GM21447 (cell line): ENCODE data around the gene WDR20.

ENCODE experiments used
- ATAC-seq: cut with Tn5 transposase; IDR thresholded peaks from one replicate; pipeline ENCODE4 v1.9.1; 2021; ENCODE audit not compliant: unreplicated experiment

The WDR20 gene

DNA sequence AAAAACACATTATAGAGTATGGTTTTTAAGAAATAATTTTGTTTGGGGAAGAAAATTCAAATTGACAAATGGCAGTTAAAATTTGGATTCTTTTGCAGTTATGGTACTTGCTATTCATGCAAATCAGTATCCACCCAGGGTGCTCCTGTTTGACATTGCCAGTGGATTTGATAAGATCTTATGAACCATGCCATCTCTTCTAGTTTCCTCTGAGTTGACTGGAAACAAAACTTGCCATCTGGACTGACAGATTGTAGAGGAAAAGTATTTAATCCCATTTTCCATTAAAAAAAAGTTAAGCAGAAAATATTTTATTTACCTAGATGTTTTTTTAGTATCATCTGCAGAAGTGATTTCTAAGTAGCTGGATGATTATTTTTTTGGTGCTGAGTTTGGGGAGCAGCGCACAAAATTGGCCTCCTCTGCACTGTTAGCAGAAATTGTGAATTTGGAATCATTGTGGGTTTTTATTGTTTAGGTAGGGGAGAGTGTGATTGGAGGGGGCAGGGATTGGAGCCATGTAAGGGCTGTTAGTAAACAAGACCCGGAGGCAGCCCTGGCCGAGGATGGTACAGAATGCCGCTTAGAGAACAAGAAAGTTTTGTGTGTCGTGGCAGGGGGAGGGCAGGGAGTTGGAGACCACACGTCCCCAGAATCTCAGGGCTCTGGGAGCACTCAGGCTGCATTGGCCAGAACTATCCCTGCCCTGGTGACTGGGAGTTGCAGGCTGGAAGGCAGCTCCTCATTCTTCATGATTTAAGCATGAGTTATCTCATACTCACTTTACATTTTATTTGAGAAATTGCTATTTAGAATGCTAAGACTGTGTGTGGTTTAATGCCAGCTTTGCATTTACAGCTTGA, 56.6 kb downstream of the WDR20 start:
- ATAC-seq = no peak

DNA sequence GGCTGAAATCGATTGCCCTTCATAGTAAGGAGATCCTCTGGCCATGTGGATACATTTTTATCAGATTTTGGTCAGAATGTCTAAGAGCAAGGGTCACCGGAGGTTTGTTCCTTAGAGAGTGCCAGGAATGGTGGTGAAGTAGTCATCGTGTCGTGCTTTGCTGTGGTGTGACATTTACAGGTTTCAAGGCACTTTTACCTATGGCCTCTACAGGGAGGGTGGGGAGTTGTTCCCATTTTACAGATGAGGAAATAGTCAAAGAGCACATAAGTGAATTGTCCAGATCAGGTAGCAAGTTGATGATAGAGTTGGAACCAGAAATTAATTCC, 57.2 kb downstream of the WDR20 start:
- ATAC-seq = no peak

DNA sequence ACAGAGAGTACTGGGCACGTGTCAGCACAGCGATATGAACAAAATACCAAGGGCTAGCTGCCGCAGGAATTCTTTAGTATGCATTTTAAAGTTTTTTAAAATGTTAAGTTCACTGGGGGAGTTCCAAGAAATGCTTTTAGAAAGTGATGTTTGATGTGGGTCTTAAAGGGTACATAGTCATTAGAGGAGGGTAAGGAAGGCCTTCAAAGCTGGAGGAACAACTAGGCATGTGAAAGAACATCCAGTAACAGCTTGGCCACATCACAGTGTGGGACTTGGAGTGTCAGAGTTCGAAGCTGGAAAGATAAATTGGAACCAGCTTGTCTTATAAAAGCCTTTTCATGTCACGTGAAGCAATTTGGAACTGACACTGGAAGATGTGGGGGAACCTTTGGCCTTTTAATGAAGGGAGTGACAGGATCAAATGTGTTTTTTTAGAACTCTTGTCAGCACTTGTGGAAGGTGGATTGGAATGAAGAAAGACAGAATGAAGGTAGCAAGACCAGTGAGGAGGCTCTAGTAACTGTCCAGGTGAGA, 57.7 kb downstream of the WDR20 start:
- ATAC-seq = no peak

DNA sequence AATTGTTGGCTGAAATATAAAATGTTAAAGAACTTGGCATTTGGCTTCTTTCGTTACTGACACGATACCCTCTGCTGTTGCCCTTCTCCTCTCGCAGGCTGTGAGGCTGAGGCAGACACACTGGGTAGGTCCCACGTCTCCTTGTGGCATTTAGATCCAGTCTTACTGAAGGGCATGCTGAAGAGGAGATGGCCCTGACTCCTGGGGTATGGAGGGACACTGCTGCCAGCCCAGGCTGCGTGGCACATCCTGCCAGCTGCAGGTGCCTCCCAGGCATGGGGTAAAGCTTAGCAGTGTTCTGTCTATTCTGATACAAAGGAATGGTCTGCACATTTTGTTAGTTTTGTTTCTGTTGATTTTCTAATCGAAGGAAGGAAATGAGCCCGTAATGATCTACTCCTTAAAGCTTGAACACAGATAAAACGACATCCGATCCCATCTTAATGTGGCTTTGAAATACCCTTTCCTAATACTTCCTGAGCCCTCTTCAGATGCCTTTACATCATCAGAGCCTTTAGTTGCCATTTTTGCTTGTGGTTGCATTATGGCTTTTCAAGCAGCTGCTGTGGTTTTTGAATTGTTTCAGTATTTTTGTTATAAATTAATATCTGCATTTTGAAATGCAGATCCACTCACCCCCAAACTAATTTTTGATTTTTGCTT, 61.1 kb downstream of the WDR20 start:
- ATAC-seq = no peak

DNA sequence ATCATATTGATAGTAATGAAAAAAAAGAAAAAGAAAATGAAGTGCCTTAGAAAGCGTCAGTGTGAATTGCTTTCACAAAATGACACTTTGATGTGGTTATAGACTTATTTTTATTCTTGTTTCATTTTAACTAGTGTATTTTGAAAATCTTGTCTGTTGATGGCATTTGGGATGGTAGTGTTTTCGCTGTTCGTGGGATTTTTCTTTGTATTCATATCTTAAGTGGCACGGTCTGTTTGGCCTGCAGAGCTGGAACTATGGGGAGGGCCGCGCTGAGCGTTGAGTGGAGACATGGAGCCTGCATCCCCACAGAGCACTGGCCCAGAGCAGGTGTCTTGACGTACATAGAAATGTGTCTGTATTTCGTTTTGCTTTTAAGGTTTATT, 61.6 kb downstream of the WDR20 start:
- ATAC-seq = no peak

DNA sequence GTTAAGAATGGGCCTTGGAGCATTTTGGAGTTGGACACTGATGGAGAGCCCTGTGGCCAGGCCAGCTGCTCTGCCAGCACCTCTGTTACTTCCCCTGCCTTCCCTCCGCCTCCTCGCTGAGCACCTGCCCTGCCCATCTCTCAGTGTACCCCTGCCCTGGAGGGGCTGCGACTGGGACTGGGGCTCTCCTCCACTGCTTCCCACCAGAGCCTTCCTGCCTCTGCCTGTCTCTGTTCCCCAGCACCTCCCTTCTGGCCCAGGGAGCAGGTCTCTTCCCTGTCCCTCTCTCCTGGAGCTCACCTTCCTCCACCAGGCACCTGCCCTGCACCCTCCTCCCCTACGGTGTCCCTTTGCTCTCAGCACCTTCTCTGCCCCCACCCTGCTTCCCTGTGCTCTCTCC, 62.1 kb downstream of the WDR20 start:
- no peak for ATAC-seq

DNA sequence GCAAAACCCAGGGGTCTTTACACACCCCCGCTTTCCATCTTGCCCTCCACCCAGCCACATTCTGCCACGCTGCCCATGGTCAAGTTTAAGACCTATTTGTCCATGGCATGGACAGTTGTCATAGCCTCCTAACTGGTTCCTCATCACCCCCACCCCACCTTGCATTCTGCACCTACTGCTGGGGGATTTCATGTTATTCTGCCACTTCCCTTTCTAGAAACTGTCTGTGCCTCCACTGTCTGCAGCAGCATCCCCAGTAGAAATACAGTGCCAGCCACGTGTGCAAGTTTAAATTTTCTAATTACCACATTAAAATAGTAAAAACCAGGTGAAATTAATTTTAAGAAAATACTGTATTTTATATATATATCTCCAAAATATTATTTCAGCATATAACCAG, 63.2 kb downstream of the WDR20 start:
- no peak for ATAC-seq

GRCh38 chr14:102203382-102203781, 63.7 kb downstream of the WDR20 start:
- ATAC-seq = no peak

DNA sequence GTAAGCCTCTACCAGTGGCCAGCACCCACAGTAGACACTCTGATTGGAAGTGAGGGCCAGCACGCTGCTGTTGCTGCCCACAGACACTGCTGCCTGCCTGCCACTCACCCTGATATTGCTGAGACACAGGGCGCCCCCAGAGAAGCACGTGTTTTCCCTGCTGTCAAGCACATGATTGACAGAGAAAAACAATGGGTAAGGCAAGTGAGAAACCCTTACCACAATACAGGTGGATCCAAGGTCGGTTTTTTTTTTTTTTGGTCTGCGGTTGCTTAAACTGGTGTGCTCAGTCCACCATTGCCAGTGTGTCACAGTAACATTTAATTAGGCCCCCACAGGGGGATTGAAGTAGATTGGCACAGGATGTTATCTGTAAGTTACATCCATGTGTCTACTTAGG, 65.9 kb downstream of the WDR20 start:
- ATAC-seq = no peak

GRCh38 chr14:102206918-102207317, 67.2 kb downstream of the WDR20 start:
- ATAC-seq = no peak

DNA sequence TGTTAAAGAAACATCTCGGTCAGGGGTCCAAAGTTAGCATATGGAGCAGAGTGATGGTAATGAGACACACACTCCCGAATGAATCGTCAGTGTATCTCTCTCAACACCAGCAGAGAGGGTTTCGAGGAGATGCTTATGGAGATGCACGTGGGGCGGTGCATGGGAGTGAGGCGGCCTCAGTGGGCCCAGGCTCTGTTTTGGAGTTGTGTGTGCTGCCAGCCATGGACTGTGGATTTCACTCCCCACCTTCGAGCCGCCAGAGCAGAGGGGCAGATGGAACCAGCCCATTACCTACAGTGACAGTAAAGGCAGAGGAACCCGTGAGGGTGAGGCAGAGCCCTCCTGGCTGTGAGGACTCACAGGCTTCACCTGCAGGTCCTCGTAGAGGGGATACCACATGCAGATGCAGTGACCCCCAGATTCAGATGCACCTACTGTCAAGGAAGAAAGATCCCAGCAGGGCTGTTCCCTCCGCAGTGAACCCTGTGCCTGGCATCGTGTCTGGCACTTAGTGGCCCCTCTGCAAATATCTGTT, 68.2 kb downstream of the WDR20 start:
- ATAC-seq = no peak

DNA sequence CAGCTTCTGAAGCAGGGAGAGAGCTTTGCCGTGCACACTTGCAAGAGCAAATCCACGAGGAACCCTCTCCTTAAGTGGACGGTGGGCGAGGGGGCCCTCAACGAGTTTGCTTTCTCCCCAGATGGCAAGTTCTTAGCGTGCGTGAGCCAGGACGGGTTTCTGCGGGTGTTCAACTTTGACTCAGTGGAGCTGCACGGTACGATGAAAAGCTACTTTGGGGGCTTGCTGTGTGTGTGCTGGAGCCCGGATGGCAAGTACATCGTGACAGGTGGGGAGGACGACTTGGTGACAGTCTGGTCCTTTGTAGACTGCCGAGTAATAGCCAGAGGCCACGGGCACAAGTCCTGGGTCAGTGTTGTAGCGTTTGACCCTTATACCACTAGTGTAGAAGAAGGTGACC, 69.0 kb downstream of the WDR20 start:
- ATAC-seq = no peak

DNA sequence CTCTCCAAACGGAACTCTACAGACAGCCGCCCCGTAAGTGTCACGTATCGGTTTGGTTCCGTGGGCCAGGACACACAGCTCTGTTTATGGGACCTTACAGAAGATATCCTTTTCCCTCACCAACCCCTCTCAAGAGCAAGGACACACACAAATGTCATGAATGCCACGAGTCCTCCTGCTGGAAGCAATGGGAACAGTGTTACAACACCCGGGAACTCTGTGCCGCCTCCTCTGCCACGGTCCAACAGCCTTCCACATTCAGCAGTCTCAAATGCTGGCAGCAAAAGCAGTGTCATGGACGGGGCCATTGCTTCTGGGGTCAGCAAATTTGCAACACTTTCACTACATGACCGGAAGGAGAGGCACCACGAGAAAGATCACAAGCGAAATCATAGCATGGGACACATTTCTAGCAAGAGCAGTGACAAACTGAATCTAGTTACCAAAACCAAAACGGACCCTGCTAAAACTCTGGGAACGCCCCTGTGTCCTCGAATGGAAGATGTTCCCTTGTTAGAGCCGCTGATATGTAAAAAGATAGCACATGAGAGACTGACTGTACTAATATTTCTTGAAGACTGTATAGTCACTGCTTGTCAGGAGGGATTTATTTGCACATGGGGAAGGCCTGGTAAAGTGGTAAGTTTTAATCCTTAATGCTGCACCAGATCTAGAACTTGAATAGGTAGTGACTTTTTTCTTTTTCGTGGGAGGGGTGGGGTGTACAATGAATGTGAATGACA, 69.7 kb downstream of the WDR20 start:
- ATAC-seq = no peak

DNA sequence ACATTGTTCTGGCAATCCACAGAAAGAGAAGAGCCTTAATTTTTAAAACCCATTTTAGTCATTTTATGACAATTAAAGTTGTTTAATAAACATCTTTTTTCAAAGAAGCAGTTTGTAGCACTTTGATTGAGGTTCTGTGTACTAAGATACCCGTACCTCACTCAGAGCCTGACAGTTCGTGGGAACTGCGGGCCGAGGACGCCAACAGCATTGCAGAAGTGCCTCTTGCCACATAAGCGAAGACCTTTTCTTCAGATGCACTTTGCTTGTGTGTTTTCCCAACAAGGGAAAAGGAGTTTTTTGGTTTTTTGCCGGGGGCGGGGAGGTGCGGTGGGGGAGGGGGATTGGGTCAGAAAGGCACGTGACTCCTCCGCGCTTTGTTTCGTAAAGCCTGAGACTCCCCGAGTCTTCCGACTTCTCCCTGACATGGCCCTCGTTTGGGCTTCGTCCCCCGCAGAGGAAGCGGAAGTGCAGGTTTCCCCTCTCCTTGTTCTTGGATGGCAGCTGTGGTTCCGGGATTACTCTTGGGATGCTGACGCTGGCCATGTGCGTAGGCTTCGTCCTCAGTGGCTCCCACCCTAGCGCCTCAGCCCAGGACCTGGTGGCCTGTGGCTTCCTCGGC, 70.8 kb downstream of the WDR20 start:
- no peak for ATAC-seq

- no peak for ATAC-seq
Measured at GRCh38 chr14:102211240-102211639, 71.5 kb downstream of the WDR20 start.

GRCh38 chr14:102212356-102212755, 72.7 kb downstream of the WDR20 start:
- no peak for ATAC-seq

GRCh38 chr14:102212845-102213244, 73.1 kb downstream of the WDR20 start:
- ATAC-seq = no peak

DNA sequence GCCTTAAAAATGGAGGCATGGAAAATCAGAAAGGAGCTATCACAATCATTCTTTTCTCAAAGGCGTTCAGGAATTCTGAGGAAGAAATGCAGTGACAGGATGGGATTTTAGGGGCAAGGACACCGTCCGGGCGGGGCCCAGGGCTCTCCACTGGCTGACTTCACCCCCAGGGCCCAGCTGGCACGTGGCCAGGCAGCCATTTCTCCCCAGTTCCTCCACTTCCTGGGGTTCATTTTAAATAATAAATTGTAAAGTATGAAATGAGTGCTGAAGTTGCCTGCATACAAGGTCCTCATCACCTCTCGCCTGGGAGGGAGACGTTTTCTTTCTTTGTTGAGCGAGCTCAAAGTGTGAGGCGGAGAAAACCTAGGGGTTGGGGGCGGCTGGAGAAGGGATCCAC, 73.8 kb downstream of the WDR20 start:
- ATAC-seq = no peak

- ATAC-seq = no peak
Measured at GRCh38 chr14:102213984-102214658, 74.4 kb downstream of the WDR20 start.

DNA sequence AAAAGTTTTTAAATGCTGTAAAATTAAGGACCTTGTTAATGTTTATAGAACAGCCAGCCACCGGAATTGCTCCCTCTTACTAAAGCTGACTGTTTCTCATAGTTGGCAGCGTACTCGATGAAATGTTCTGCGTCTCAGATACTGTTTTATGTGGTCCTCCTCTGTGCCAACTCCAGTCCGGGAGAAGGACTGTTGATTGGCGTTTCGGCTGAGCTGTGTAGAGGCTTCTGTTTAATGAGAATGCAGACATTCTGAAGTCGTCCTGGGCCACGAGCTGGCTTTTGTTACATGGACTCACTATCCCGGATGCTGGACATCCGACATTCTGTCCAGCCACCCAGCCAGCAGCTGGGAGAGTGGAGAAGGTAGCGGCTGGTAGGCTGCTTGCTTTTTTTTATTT, 75.4 kb downstream of the WDR20 start:
- no peak for ATAC-seq
